OCI-M1 (cell line): ENCODE results near the gene DIDO1.

Experiments
- DNase-seq: peaks from one replicate; lab custom pipeline; 2025; lab: John Stamatoyannopoulos, UW

DIDO1 gene

DNA sequence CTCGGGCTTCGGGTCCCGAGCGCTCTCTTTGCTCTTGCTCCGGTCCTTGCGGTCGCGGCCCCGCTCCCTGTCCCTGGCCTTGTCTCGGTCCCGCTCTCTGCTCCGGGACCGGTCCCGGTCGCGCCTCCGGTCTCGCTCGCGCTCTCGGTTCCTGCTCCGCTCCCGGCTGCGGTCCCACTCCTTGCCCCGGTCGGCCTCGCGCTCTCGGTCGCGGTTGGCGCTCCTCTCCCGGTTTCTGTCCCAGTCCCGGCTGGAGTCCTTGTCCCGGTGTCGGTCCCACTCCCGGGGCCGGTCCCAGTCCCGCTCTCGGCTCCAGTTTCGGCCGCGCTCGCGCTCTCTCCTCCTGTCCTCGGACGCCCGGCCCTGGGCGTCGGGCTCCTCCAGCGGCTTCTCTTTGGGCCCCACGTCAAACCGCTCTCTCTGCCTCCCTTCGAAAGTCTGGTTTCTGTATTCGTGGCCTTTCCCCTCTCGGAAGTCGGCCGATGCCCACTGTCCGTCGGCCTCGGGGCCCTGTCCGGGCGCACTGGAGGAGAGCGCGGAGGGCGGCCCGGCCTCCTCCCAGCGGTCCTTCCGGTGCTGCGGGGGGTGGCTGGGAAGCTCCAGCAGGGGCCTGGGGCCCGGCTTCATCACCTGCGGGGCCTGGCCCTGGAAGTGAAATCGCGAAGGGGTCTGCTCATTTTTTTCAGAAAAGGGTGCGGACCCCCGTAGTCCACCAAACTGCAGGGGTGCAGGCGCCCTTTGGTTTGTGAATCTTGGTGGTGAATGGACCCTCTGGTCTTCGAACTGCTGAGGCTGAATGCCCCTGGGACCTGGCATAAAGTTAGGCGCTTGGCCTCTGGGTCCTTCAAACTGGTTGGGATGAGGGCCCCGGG, 46.8 kb downstream of the DIDO1 start:
- no peak for DNase-seq

GRCh38 chr20:62878244-62879038, 47.9 kb downstream of the DIDO1 start:
- no peak for DNase-seq

DNA sequence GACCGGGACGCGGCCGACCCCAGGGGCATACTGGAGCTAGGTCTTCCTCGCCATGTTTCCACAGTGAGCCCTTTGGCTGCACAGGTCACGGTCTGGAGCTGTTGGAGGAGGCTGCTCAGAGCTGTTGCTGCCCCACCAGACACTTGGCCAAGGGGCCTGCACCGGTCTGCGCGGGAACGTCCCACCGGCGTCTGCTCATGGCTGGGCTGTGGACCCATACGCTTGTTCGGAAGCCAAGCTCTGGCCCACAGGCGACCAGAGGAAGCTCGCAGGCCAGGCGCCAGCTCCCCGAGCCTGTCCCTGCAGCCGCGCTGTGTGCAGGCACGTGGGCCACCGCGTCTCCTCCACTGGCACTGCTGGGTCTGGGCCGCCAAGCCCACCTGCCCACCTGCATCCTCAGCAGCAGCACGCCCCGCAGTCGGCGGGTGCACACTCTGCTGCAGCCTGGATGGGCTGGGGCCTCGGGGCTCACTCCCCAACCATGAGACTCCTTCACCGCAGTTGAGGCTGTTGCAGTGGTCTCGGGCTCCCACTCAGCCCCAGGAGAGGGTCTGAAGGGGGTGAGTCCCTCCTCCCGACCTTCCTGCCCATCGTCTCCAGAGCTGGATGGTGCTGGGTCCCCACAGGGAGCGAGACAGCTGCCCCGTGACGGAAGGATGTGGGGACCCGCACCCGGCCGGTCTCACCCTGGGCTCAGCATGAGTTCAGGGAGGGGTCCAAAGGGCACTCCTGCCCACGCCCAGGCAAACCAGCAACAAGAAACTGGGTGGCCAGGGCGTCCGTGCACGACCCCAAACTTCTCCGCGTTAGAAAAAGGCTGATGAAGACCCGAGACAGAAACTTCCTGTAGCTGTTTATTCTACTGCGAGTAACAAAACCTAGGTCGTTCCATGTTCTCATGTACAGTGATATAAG, 49.1 kb downstream of the DIDO1 start:
- no peak for DNase-seq

GRCh38 chr20:62876501-62876901, 49.8 kb downstream of the DIDO1 start:
- DNase-seq: no peak

- peak; percentile 51 for DNase-seq
Observed at GRCh38 chr20:62875419-62876361, 50.6 kb downstream of the DIDO1 start.

- no peak for DNase-seq
Observed at GRCh38 chr20:62874964-62875344, 51.4 kb downstream of the DIDO1 start.

DNA sequence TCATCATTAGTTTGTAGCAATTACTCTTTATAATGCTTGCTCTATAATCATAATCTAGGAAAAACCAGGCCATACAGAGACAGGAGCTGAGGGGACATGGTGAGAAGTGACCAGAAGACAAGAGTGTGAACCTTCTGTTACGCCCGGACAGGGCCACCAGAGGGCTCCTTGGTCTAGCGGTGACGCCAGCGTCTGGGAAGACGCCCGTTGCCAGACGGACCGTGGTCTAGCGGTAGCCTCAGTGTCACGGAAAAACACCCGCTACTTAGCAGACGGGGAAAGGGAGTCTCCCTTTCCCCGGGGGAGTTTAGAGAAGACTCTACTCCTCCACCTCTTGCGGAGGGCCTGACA, 52.6 kb downstream of the DIDO1 start:
- peak; percentile 92 for DNase-seq

DNA sequence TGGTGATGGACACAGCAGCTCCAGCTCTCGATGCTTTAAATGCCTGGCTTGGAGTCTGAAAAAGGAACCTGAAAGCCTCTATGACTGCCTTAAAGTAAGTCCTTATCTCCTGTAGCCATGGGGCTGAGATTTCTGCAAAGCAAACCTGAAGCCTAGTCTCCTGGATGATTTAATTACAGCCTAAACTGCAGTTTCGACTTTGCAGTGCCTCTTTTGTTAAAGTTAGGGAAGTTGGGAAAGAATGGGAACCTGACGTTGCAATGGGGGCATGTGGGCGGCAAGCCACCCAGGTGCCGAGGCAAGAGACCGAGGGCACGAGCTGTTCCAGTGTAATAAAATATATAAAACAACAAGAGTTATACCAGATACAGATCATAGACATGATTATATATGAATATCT, 53.0 kb downstream of the DIDO1 start:
- peak; percentile 38 for DNase-seq

DNA sequence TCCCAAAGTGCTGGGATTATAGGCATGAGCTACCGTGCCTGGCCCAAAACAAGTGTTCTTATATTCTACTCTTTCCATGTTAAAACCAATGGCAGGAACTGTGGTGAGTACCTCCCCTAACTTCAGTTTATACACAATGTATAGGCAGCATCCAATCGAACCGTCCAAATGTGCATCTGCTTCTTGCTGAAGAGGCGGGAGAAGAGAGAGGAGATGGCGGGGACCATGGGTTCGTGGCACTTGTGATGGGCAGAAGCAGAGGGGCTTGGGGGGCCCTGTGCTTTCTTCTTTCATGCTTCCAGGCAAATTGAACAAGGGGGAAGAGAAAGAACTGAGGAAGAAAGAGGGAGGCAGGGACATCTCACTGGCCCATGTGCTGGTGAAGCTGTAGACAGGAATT, 53.4 kb downstream of the DIDO1 start:
- no peak for DNase-seq

DNA sequence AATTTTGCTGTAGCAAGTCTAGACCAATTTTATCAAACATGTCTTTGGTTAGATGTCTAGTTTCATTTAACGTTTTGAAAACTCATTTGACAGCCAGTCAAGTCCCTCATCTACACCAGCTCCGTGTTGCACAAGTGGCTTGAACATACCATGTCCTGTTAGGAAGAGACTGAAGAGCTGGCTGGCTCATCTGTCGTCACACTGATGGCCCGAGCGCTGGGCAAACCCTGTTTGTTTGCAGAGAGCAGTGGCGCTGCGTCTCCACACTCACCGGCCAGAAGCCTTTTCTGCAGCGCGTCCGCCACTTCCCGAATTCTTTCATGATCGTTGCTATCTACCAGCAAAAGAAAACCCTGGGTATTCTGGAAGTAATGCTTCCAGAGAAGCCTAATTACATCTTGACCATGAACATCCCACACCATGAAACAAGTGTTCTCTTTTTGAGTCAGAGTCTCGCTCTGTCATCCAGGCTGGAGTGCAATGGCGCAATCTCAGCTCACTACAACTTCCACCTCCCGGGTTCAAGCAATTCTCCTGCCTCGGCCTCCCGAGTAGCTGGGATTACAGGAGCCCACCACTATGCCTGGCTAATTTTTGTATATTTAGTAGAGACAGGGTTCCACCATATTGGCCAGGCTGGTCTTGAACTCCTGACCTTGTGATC, 54.0 kb downstream of the DIDO1 start:
- no peak for DNase-seq

GRCh38 chr20:62864207-62864606, 62.1 kb downstream of the DIDO1 start:
- DNase-seq: no peak

DNA sequence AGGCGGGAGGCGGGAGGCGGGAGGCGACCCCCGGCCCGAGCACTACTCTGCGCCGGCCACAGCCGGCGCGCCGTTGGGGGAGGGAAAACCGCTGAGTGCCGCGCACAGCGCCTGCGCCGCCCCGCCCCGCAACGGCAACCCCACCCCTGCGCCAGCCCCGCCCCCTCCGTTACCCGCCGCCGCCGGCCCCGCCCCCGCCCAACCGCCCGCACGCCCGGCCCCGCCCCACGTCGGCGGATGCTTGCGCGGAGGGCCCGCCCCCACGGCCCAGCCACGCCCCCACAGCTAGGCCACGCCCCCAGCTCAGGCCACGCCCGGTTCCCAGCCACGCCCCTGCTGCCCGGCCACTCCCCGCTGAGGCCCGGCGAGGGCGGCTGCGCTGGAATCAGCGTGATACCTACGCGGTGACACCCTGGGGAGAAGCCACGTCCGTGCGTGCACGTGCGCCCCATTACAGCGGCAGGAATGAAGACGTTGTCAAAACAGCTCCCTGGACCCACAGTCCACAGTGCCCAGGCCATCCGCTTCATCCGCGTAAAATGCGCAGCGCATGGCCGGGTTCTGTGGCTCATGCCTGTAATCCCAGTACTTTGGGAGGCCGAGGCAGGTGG, 64.5 kb downstream of the DIDO1 start, which contains the start of gene TCFL5:
TSS of gene TCFL5 (minus strand) at position 97 of the 611 bp plus-strand sequence. CDS start 152 bp downstream, outside the sequence.
- DNase-seq: peak; percentile 89

- DNase-seq: peak; percentile 44
Observed at GRCh38 chr20:62860924-62861691, 65.2 kb downstream of the DIDO1 start.

DNA sequence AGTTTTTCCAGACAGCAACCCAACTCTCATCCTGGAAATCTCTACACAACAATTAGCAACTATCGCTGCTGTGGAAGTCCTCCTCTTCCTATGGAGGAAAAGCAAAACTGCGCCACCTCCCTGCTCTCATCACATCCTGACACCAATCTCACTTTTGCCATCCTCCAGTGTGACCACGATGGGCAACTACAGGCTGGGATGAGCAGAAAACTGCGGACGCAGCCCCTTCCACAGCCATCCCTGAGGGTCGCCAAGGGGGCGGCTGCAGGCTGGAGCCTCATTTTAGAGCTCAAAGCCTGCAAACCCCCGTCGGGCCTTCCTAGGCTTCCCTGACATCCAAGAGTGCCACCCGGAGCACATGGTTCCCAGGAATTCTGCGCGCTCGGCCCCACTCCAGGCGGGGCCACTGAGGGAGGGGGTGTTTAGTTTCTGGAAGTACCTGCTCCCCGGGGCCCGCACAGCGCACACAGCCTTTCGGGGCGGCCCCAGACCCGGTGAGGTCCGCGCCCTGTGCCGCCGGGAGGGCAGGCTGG, 65.8 kb downstream of the DIDO1 start:
- no peak for DNase-seq

DNA sequence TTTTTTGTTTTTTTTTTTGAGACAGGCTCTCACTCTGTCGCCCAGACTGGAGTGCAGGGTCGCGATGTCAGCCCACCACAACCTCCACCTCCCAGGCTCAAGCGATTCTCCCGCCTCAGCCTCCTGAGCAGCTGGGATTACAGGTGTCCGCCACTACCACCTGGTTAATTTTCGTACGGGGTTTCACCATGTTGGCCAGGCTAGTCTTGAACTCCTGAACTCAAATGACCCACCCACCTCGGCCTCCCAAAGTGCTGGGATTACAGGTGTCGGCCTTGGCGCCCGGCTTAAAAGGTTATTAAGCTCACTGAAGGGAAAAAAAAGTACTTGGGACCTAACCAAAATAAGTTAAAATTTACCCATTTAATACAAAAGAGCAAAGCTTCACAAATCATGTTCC, 66.6 kb downstream of the DIDO1 start:
- no peak for DNase-seq

GRCh38 chr20:62858058-62858830, 68.1 kb downstream of the DIDO1 start:
- DNase-seq: no peak

DNA sequence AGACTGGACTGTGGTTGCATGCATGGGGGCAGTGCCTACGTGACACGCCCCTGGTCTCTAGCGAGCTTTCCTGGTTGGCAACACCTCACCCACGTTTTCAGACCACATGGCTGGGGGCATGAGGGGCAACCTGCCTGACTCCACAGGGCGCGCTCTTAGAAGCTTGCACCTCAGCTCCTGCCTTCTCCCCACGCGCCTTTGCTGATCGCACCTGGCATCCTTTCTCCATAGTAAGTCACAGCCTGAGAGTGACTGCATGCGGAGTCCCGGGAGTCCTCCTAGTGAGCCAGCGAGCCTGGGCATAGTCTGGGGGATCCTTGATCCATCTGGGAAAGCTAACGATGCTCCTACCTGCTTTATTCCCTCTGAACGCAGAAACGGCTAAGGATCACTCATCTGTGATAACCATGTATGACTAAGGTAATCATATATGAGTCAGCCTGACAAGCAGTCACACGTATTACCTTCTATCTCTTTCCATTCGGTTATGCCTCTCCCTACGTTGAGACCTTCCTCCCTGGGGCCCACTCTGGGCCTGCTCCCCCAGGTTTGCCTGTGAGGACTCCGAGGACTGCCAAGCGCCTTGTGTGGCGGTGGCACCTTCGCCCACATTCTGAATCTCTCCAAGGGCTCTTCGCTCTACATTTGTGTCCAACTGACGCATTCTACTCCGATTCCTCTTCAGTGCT, 69.2 kb downstream of the DIDO1 start:
- DNase-seq: no peak

DNA sequence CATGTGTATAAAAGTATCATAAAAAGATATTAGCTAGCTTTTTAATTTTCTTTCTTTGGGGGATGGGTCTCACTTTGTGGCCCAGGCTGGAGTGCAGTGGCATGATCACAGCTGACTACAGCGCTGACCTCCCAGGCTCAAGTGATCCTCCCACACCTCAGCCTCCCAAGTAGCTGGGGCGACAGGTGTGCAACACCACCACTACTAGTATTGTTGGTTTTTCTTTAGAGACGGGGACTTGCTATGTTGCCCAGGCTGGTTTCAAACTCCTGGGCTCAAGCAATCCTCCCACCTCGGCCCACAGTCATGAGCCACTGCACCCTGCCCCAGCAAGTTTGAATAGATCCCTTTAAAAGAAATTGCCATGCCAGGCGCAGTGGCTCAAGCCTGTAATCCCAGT, 71.2 kb downstream of the DIDO1 start:
- no peak for DNase-seq
